Liver (tissue), 3 donors: ENCODE measurements around the gene UQCRC2.
"Not testable (repeated sequence)": the region's sequence is repeated elsewhere in the genome, so short reads cannot be mapped to it uniquely, and the experiment has no call there.

Experiments used
- CTCF ChIP-seq: fragments of 150-350 bp; IDR thresholded peaks from 2 replicates; pipeline ENCODE4 v1.5.1; 2017; ENCODE audit warnings: improper control_type of control experiment, low read depth, low read length; ENCODE audit not compliant: missing input control
- EGR1 ChIP-seq, 2 donors: IDR thresholded peaks; 2 replicates each; pipeline ENCODE4 v1.6.1; 2016 to 2018; ENCODE audit warnings: antibody characterized with exemption in 2 of 2, low read depth in 2 of 2
- FOXA1 ChIP-seq: IDR thresholded peaks from 2 replicates; pipeline ENCODE4 v1.6.1; 2016; ENCODE audit warnings: antibody characterized with exemption
- GABPA ChIP-seq, 2 donors: IDR thresholded peaks in 1 of 2; conservative IDR thresholded peaks in 1 of 2; 2 replicates each; pipeline ENCODE4 v1.6.1; 2016; ENCODE audit warnings: antibody characterized with exemption in 2 of 2, mild to moderate bottlenecking in 1 of 2, moderate library complexity in 1 of 2
- HNF4G ChIP-seq: IDR thresholded peaks from 2 replicates; pipeline ENCODE4 v1.6.1; 2016; ENCODE audit warnings: antibody characterized with exemption
- REST ChIP-seq: IDR thresholded peaks from 2 replicates; pipeline ENCODE4 v1.6.1; 2016; ENCODE audit warnings: antibody characterized with exemption, mild to moderate bottlenecking
- SP1 ChIP-seq: IDR thresholded peaks from 2 replicates; pipeline ENCODE4 v1.6.1; 2018; ENCODE audit warnings: antibody characterized with exemption, mild to moderate bottlenecking
- donor health status: healthy.
- donor health status: healthy.

GRCh38 chr16:21933790-21934189 lies 19.4 kb upstream of the UQCRC2 start:
- not testable (repeated sequence) for TF ChIP-seq CTCF; SP1; HNF4G; GABPA (IDR thresholded peaks at IDR 0.05 in 1 of 2, conservative IDR thresholded peaks at IDR 0.05 in 1 of 2); REST; FOXA1; EGR1 (IDR thresholded peaks at IDR 0.05; ENCODE audit: low read depth in 2 of 2)
